Central memory CD8-positive, alpha-beta T cell (primary cell): ENCODE measurements around the gene GNPDA1.
A peak's percentile ranks its signal among the peaks of the same experiment; 100 is the strongest.
"Not testable (repeated sequence)": the region's sequence is repeated elsewhere in the genome, so short reads cannot be mapped to it uniquely, and the experiment has no call there.

ENCODE experiments used
- ATAC-seq: fragments of 150-1000 bp; cut with Tn5 transposase; replicated peaks from 2 replicates; pipeline ENCODE4 v1.10.0; 2022; ENCODE audit warnings: mild to moderate bottlenecking, moderate FRiP score, moderate number of reproducible peaks; ENCODE audit not compliant: poor library complexity, severe bottlenecking; ENCODE audit errors: extremely low read depth
- DNase-seq, 2 donors: peaks; one replicate each; pipeline ENCODE4 v3.0.0; 2021; ENCODE audit warnings: low spot score in 2 of 2
- H3K27ac Mint-ChIP-seq: one replicate; pipeline ENCODE4 v1.8.0; 2022; ENCODE audit warnings: low read depth, mild to moderate bottlenecking, moderate library complexity, mixed read lengths
- H3K27me3 Mint-ChIP-seq: one replicate; pipeline ENCODE4 v1.8.0; 2022; ENCODE audit warnings: mixed read lengths
- H3K36me3 Mint-ChIP-seq: one replicate; pipeline ENCODE4 v1.8.0; 2022; ENCODE audit warnings: mild to moderate bottlenecking, moderate library complexity, mixed read lengths; ENCODE audit not compliant: insufficient read depth
- H3K4me1 Mint-ChIP-seq: one replicate; pipeline ENCODE4 v1.8.0; 2022; ENCODE audit warnings: mixed read lengths
- H3K4me3 Mint-ChIP-seq: one replicate; pipeline ENCODE4 v1.8.0; 2022; ENCODE audit warnings: mild to moderate bottlenecking, moderate library complexity, mixed read lengths
- H3K9me3 Mint-ChIP-seq: one replicate; pipeline ENCODE4 v1.8.0; 2022; ENCODE audit warnings: mixed read lengths

Gene GNPDA1

GRCh38 chr5:142037599-142037998, 24.8 kb upstream of the GNPDA1 start:
- not testable (repeated sequence) for H3K27ac Mint-ChIP-seq, H3K9me3 Mint-ChIP-seq

GRCh38 chr5:142036918-142037317, 24.1 kb upstream of the GNPDA1 start:
- Mint-ChIP-seq H3K27ac (no peak overlapping the region), H3K4me1 (peaks cover 8% of the 10 kb centered on the region), H3K36me3 (no peaks in the 10 kb centered on the region), H3K4me3 (no peak overlapping the region), H3K27me3 (no peaks in the 10 kb centered on the region), H3K9me3 (no peaks in the 10 kb centered on the region)
- DNase-seq: no peak
- no peak for ATAC-seq

More at GRCh38 chr5:142037599-142037998, 24.8 kb upstream of the GNPDA1 start:
- ATAC-seq, H3K27me3 Mint-ChIP-seq, H3K4me1 Mint-ChIP-seq, H3K36me3 Mint-ChIP-seq, DNase-seq, H3K4me3 Mint-ChIP-seq: not testable (repeated sequence)

GRCh38 chr5:142034994-142035393, 22.2 kb upstream of the GNPDA1 start:
- H3K27me3 Mint-ChIP-seq: peaks cover 9% of the 10 kb centered on the region
- no peaks in the 10 kb centered on the region for H3K36me3 Mint-ChIP-seq
- peaks cover 8% of the 10 kb centered on the region for H3K4me1 Mint-ChIP-seq
- ATAC-seq: no peak
- DNase-seq: no peak
- H3K9me3 Mint-ChIP-seq: no peaks in the 10 kb centered on the region
- H3K27ac Mint-ChIP-seq: no peak overlapping the region
- no peak overlapping the region for H3K4me3 Mint-ChIP-seq

- not testable (repeated sequence) for H3K27ac Mint-ChIP-seq, DNase-seq, H3K9me3 Mint-ChIP-seq, H3K4me3 Mint-ChIP-seq, ATAC-seq, H3K4me1 Mint-ChIP-seq, H3K36me3 Mint-ChIP-seq
- H3K27me3 Mint-ChIP-seq: peaks cover 12% of the 10 kb centered on the region
Observed at GRCh38 chr5:142033632-142034567, 21.1 kb upstream of the GNPDA1 start.

GRCh38 chr5:142032747-142033631, 20.2 kb upstream of the GNPDA1 start:
- no peak overlapping the region for H3K27ac Mint-ChIP-seq
- H3K27me3 Mint-ChIP-seq: peaks cover 12% of the 10 kb centered on the region
- ATAC-seq (no peak), DNase-seq (no peak)
- H3K9me3 Mint-ChIP-seq: no peaks in the 10 kb centered on the region
- no peaks in the 10 kb centered on the region for H3K36me3 Mint-ChIP-seq
- H3K4me1 Mint-ChIP-seq: peaks cover 8% of the 10 kb centered on the region
- H3K4me3 Mint-ChIP-seq: no peak overlapping the region

- peaks cover 12% of the 10 kb centered on the region for H3K27me3 Mint-ChIP-seq
- no peak overlapping the region for H3K27ac Mint-ChIP-seq
- H3K4me3 Mint-ChIP-seq: no peak overlapping the region
- H3K36me3 Mint-ChIP-seq: no peaks in the 10 kb centered on the region
- H3K9me3 Mint-ChIP-seq: no peaks in the 10 kb centered on the region
- H3K4me1 Mint-ChIP-seq: peaks cover 8% of the 10 kb centered on the region
- DNase-seq (no peak), ATAC-seq (no peak)
Observed at GRCh38 chr5:142032150-142032549, 19.3 kb upstream of the GNPDA1 start.

GRCh38 chr5:142025637-142026036, 12.8 kb upstream of the GNPDA1 start:
- no peak for ATAC-seq
- Mint-ChIP-seq H3K27ac (peak overlapping the region; percentile 91), H3K4me1 (peaks cover 15% of the 10 kb centered on the region), H3K27me3 (peaks cover 9% of the 10 kb centered on the region), H3K4me3 (peak overlapping the region; percentile 83), H3K36me3 (no peaks in the 10 kb centered on the region), H3K9me3 (no peaks in the 10 kb centered on the region)
- DNase-seq: no peak

- DNase-seq (peak; percentile 59 to 62), ATAC-seq (peak; percentile 99)
- no peaks in the 10 kb centered on the region for H3K36me3 Mint-ChIP-seq
- H3K4me3 Mint-ChIP-seq: peak overlapping the region; percentile 83
- H3K9me3 Mint-ChIP-seq: no peaks in the 10 kb centered on the region
- H3K27ac Mint-ChIP-seq: peak overlapping the region; percentile 91
- peaks cover 15% of the 10 kb centered on the region for H3K4me1 Mint-ChIP-seq
- peaks cover 1% of the 10 kb centered on the region for H3K27me3 Mint-ChIP-seq
Observed at GRCh38 chr5:142024771-142025304, 12.0 kb upstream of the GNPDA1 start.

GRCh38 chr5:142023836-142024235, 11.0 kb upstream of the GNPDA1 start:
- no peak overlapping the region for H3K27ac Mint-ChIP-seq
- ATAC-seq: no peak
- H3K27me3 Mint-ChIP-seq: no peaks in the 10 kb centered on the region
- DNase-seq: no peak
- H3K4me1 Mint-ChIP-seq: peaks cover 21% of the 10 kb centered on the region
- H3K4me3 Mint-ChIP-seq: no peak overlapping the region
- no peaks in the 10 kb centered on the region for H3K36me3 Mint-ChIP-seq
- H3K9me3 Mint-ChIP-seq: no peaks in the 10 kb centered on the region

GRCh38 chr5:142020122-142020659, 7.4 kb upstream of the GNPDA1 start:
- ATAC-seq (no peak), DNase-seq (no peak)
- H3K36me3 Mint-ChIP-seq: peaks cover under 1% of the 10 kb centered on the region
- H3K4me1 Mint-ChIP-seq: peaks cover 44% of the 10 kb centered on the region
- H3K27me3 Mint-ChIP-seq: no peaks in the 10 kb centered on the region
- no peaks in the 10 kb centered on the region for H3K9me3 Mint-ChIP-seq
- no peak overlapping the region for H3K4me3 Mint-ChIP-seq
- H3K27ac Mint-ChIP-seq: peak overlapping the region; percentile 83

- no peak overlapping the region for H3K27ac Mint-ChIP-seq
- no peak for ATAC-seq
- H3K9me3 Mint-ChIP-seq: no peaks in the 10 kb centered on the region
- peak overlapping the region; percentile 46 for H3K4me3 Mint-ChIP-seq
- DNase-seq: no peak
- H3K4me1 Mint-ChIP-seq: peaks cover 41% of the 10 kb centered on the region
- H3K27me3 Mint-ChIP-seq: no peaks in the 10 kb centered on the region
- H3K36me3 Mint-ChIP-seq: peaks cover 7% of the 10 kb centered on the region
Observed at GRCh38 chr5:142017832-142018427, 5.1 kb upstream of the GNPDA1 start.

- no peak for ATAC-seq
- peak overlapping the region; percentile 83 for H3K27ac Mint-ChIP-seq
- H3K4me1 Mint-ChIP-seq: peaks cover 50% of the 10 kb centered on the region
- no peak for DNase-seq
- no peaks in the 10 kb centered on the region for H3K27me3 Mint-ChIP-seq
- H3K4me3 Mint-ChIP-seq: peak overlapping the region; percentile 36
- peaks cover 13% of the 10 kb centered on the region for H3K36me3 Mint-ChIP-seq
- no peaks in the 10 kb centered on the region for H3K9me3 Mint-ChIP-seq
Observed at GRCh38 chr5:142016556-142016955, 3.7 kb upstream of the GNPDA1 start.
